Endothelial cell of umbilical vein (primary cell): Measurements from ENCODE around the gene SLC5A9.

Source experiments
- CTCF ChIP-seq, 2 donors: IDR thresholded peaks; 1 replicate in 1 of 2; 2 replicates in 1 of 2; pipeline ENCODE4 v1.5.1; 2011; ENCODE audit warnings: low read length in 2 of 2, mild to moderate bottlenecking in 2 of 2, moderate library complexity in 2 of 2, control low read depth in 1 of 2, inconsistent platforms in 1 of 2, low read depth in 1 of 2; ENCODE audit not compliant: insufficient read depth in 1 of 2; ENCODE audit errors: extremely low read depth in 1 of 2
- EZH2 ChIP-seq: IDR thresholded peaks from 2 replicates; pipeline ENCODE4 v1.6.1; 2012; ENCODE audit warnings: borderline replicate concordance, low read depth, mild to moderate bottlenecking, moderate library complexity, low read length, inconsistent platforms; ENCODE audit not compliant: severe bottlenecking
- FOS ChIP-seq: IDR thresholded peaks from 2 replicates; pipeline ENCODE4 v1.6.1; 2011; ENCODE audit warnings: mild to moderate bottlenecking, low read length, moderate library complexity, borderline replicate concordance; ENCODE audit not compliant: insufficient read depth
- GATA2 ChIP-seq: IDR thresholded peaks from 2 replicates; pipeline ENCODE4 v1.7.0; 2011; ENCODE audit warnings: low read depth, mild to moderate bottlenecking, moderate library complexity, mixed read lengths, low read length; ENCODE audit not compliant: insufficient read length, insufficient read depth
- JUN ChIP-seq: IDR thresholded peaks from 2 replicates; pipeline ENCODE4 v1.6.1; 2011; ENCODE audit warnings: borderline replicate concordance, low read depth; ENCODE audit not compliant: insufficient read length, insufficient read depth
- MAX ChIP-seq: IDR thresholded peaks from 2 replicates; pipeline ENCODE4 v1.6.1; 2011; ENCODE audit not compliant: insufficient read depth, insufficient read length
- MYC ChIP-seq: IDR thresholded peaks from one replicate; pipeline ENCODE4 v1.6.1; 2011; ENCODE audit warnings: mild to moderate bottlenecking, low read depth, low read length
- POLR2A ChIP-seq: IDR thresholded peaks from 2 replicates; pipeline ENCODE4 v1.6.1; 2012; ENCODE audit warnings: low read depth, mild to moderate bottlenecking, control low read depth, low read length
- POLR2AphosphoS5 ChIP-seq: IDR thresholded peaks from 2 replicates; pipeline ENCODE4 v1.6.1; 2012; ENCODE audit warnings: low read depth, mild to moderate bottlenecking, control low read depth, low read length, moderate library complexity; ENCODE audit not compliant: insufficient read depth

- no peak for TF ChIP-seq CTCF (IDR thresholded peaks at IDR 0.05; ENCODE audit: extremely low read depth in 1 of 2, insufficient read depth in 1 of 2, low read depth in 1 of 2, low read length in 2 of 2)
- TF ChIP-seq MYC, result no peak
- no peak for TF ChIP-seq POLR2A
- no peak for TF ChIP-seq MAX
- TF ChIP-seq EZH2, result no peak
- no peak for TF ChIP-seq GATA2
- no peak for TF ChIP-seq POLR2AphosphoS5
- no peak for TF ChIP-seq JUN
- no peak for TF ChIP-seq FOS
Observed at GRCh38 chr1:48258106-48258505, 35.6 kb downstream of the SLC5A9 start.
